Measurements from ENCODE around the gene DMXL1. TPM values are rescaled to one million over a fixed set of nuclear protein-coding genes. Genes with fewer than 3 reads are reported as not detected.

Gene DMXL1
- total RNA-seq, 1 experiment from 2014 or later: 20.6 TPM

DNA sequence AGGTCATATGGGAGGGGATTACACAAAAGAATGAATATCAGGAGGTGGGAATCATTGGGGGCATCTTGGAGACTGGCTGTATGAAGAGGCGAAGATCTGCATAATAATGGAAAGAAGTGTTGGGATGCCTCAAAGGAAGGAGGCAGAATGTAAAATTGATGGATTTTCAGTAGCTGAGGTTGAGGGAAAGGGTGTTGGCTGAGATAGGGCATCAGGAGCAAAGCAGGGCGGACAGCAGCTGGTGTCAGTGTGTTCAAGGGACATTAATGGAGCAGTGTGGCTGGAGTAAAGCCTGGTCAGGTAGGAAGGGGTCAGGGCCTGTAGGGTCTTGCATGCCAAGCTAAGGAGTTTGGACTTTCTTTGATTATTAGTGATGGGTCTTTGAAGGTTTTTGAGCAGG, 219.7 kb downstream of the DMXL1 start:
- Histone ChIP-seq H3K9me3 (ENCODE audit: low read length) (no peaks in the 10 kb centered on the region), H4K20me1 (ENCODE audit: low read length) (no peaks in the 10 kb centered on the region), H3K36me3 (ENCODE audit: low read depth, low read length) (no peaks in the 10 kb centered on the region), H3K4me1 (ENCODE audit: insufficient read depth, low read length) (peaks cover 30% of the 10 kb centered on the region), H2AFZ (ENCODE audit: low read length) (no peak overlapping the region), H3K27me3 (ENCODE audit: low read length) (no peaks in the 10 kb centered on the region), H3K9ac (ENCODE audit: low read length) (no peak overlapping the region), H3K4me2 (ENCODE audit: low read length) (no peak overlapping the region), H3K79me2 (ENCODE audit: low read length) (peaks cover 6% of the 10 kb centered on the region; the same call in 1 of the 2 replicates), H3K27ac (ENCODE audit: low read length) (no peak overlapping the region), H3K4me3 (ENCODE audit: low read length) (no peak overlapping the region), H3F3A (ENCODE audit: low read length, unreplicated experiment) (no peaks in the 10 kb centered on the region), H3K9me2 (replicated peaks; ENCODE audit: low read length) (no peaks in the 10 kb centered on the region)
- ChIA-PET CTCF (no interaction called here), POLR2A (ENCODE audit: unreplicated experiment) (interaction anchor here (0.5 to 0.6 kb wide), 2 partner anchors 23 to 34 kb away, joined by 3 to 9 read pairs; no protein-coding TSS in a partner anchor)
- ATAC-seq (no peak), DNase-seq (no peak)
- intact Hi-C loops (cut with micrococcal nuclease): no loop called here
- TF ChIP-seq EZH2phosphoT487 (IDR thresholded peaks at IDR 0.05; ENCODE audit: borderline replicate concordance, low read length): no peak
- no peak for TF ChIP-seq EZH2 (IDR thresholded peaks at IDR 0.05; ENCODE audit: low read length, unreplicated experiment)
- TF ChIP-seq, protein P1, sequence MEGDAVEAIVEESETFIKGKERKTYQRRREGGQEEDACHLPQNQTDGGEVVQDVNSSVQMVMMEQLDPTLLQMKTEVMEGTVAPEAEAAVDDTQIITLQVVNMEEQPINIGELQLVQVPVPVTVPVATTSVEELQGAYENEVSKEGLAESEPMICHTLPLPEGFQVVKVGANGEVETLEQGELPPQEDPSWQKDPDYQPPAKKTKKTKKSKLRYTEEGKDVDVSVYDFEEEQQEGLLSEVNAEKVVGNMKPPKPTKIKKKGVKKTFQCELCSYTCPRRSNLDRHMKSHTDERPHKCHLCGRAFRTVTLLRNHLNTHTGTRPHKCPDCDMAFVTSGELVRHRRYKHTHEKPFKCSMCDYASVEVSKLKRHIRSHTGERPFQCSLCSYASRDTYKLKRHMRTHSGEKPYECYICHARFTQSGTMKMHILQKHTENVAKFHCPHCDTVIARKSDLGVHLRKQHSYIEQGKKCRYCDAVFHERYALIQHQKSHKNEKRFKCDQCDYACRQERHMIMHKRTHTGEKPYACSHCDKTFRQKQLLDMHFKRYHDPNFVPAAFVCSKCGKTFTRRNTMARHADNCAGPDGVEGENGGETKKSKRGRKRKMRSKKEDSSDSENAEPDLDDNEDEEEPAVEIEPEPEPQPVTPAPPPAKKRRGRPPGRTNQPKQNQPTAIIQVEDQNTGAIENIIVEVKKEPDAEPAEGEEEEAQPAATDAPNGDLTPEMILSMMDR (conservative IDR thresholded peaks at IDR 0.05; ENCODE audit: low read depth, low read length): no peak
- no TSS peak for BruUV-seq (replicated peaks)

DNA sequence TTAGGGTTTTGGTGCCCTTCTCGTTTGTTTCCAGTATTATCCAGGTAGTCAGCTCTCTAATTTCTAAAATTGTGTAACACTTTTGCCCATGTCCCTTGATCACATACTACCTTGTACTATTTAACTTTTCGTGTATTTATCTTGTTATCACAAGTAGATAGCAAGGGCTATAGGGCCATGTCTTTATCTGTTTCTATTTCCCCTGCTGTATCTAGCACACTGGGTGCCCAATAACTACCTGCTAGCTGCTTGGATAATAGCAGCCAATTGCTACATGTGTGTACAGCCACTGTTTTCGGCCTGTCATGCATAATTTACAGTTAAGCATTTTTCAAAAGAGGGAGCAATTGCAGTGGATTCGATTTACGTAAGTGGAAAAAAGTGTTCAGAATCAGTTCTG, 220.2 kb downstream of the DMXL1 start:
- POLR2A ChIA-PET (ENCODE audit: unreplicated experiment): no interaction called here
- Histone ChIP-seq H4K20me1 (ENCODE audit: low read length) (no peaks in the 10 kb centered on the region), H3F3A (ENCODE audit: low read length, unreplicated experiment) (no peaks in the 10 kb centered on the region), H3K4me1 (ENCODE audit: insufficient read depth, low read length) (peaks cover 30% of the 10 kb centered on the region), H3K9me2 (replicated peaks; ENCODE audit: low read length) (no peaks in the 10 kb centered on the region), H3K27me3 (ENCODE audit: low read length) (no peaks in the 10 kb centered on the region), H3K9ac (ENCODE audit: low read length) (no peak overlapping the region), H3K4me3 (ENCODE audit: low read length) (no peak overlapping the region), H2AFZ (ENCODE audit: low read length) (no peak overlapping the region), H3K4me2 (ENCODE audit: low read length) (no peak overlapping the region), H3K36me3 (ENCODE audit: low read depth, low read length) (no peaks in the 10 kb centered on the region), H3K27ac (ENCODE audit: low read length) (no peak overlapping the region), H3K9me3 (ENCODE audit: low read length) (no peaks in the 10 kb centered on the region), H3K79me2 (ENCODE audit: low read length) (peaks cover 6% of the 10 kb centered on the region; the same call in 1 of the 2 replicates)
- intact Hi-C loops (cut with micrococcal nuclease): no loop called here
- DNase-seq (no peak), ATAC-seq (no peak)
- BruUV-seq (replicated peaks): no TSS peak
- CTCF ChIA-PET: no interaction called here
- no peak for TF ChIP-seq EZH2phosphoT487 (IDR thresholded peaks at IDR 0.05; ENCODE audit: borderline replicate concordance, low read length)
- TF ChIP-seq, protein P1 (conservative IDR thresholded peaks at IDR 0.05; ENCODE audit: low read depth, low read length): no peak
- TF ChIP-seq EZH2 (IDR thresholded peaks at IDR 0.05; ENCODE audit: low read length, unreplicated experiment): no peak

DNA sequence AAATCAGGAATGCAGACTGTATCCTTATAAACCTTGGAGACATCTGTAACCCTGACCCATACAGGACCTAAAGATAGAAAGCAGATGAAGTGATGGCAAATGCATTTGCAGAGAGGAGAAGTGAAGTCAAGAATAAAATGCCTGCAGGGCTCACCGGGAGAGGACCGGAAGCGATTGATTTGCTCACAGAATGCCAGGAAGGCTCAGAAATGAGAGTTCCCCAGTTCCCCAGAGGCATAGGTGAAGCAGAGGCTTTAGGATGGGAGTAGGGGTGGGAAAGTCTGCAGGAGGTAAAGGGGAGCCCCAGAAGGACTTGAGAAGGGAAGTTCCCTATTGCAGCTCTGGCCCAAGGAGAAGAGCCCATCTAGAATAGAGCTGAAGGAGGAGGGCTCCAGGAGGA, 221.0 kb downstream of the DMXL1 start:
- ChIA-PET POLR2A (ENCODE audit: unreplicated experiment) (no interaction called here), CTCF (no interaction called here)
- no peak overlapping the region for H2AFZ ChIP-seq (ENCODE audit: low read length)
- H3K4me3 ChIP-seq (ENCODE audit: low read length): no peak overlapping the region
- peaks cover 26% of the 10 kb centered on the region for H3K4me1 ChIP-seq (ENCODE audit: insufficient read depth, low read length)
- H4K20me1 ChIP-seq (ENCODE audit: low read length): no peaks in the 10 kb centered on the region
- no TSS peak for BruUV-seq (replicated peaks)
- intact Hi-C loops (cut with micrococcal nuclease): no loop called here
- no peaks in the 10 kb centered on the region for H3K9me2 ChIP-seq (replicated peaks; ENCODE audit: low read length)
- no peak for DNase-seq
- no peak overlapping the region for H3K27ac ChIP-seq (ENCODE audit: low read length)
- H3K27me3 ChIP-seq (ENCODE audit: low read length): no peaks in the 10 kb centered on the region
- H3K79me2 ChIP-seq (ENCODE audit: low read length): peaks cover 6% of the 10 kb centered on the region; the same call in 1 of the 2 replicates
- no peak for ATAC-seq
- TF ChIP-seq, protein P1 (conservative IDR thresholded peaks at IDR 0.05; ENCODE audit: low read depth, low read length): no peak
- no peak for TF ChIP-seq EZH2 (IDR thresholded peaks at IDR 0.05; ENCODE audit: low read length, unreplicated experiment)
- no peak for TF ChIP-seq EZH2phosphoT487 (IDR thresholded peaks at IDR 0.05; ENCODE audit: borderline replicate concordance, low read length)
- no peak overlapping the region for H3K4me2 ChIP-seq (ENCODE audit: low read length)
- H3F3A ChIP-seq (ENCODE audit: low read length, unreplicated experiment): no peaks in the 10 kb centered on the region
- H3K9me3 ChIP-seq (ENCODE audit: low read length): no peaks in the 10 kb centered on the region
- no peak overlapping the region for H3K9ac ChIP-seq (ENCODE audit: low read length)
- H3K36me3 ChIP-seq (ENCODE audit: low read depth, low read length): no peaks in the 10 kb centered on the region
